B cell (primary cell): ENCODE data around the gene CD19. TPM values are rescaled to one million over a fixed set of nuclear protein-coding genes. Genes with fewer than 3 reads are reported as not detected.
A peak's percentile ranks its signal among the peaks of the same experiment; 100 is the strongest.

Source experiments
- ATAC-seq: fragments of 200-7000 bp; cut with Tn5 transposase; one replicate; pipeline ENCODE4 v1.10.0; 2021; ENCODE audit warnings: low read depth, mild to moderate bottlenecking, moderate number of reproducible peaks, moderate library complexity
- CTCF ChIA-PET: fragments of 350-600 bp; sonication (Branson Sonifier 250); formaldehyde crosslinking; loops from one replicate; lab custom pipeline; 2021; ENCODE audit warnings: antibody characterized with exemption, inconsistent platforms; lab: Charles Lee
- POLR2A ChIA-PET: fragments of 350-600 bp; sonication (Branson Sonifier 250); formaldehyde crosslinking; loops from one replicate; lab custom pipeline; 2021; ENCODE audit warnings: antibody characterized with exemption; lab: Charles Lee
- DNase-seq: peaks from one replicate; pipeline ENCODE4 v3.0.0; 2013
- H2AFZ ChIP-seq: 2 replicates; pipeline ENCODE4 v1.6.1; 2012; ENCODE audit warnings: mild to moderate bottlenecking, low read depth, low read length; ENCODE audit not compliant: insufficient read depth, poor library complexity, severe bottlenecking
- H3K27ac ChIP-seq, 2 donors: 1 replicate in 1 of 2; 2 replicates in 1 of 2; pipeline ENCODE4 v1.5.1; 2012 to 2013; ENCODE audit warnings: low read length in 2 of 2, mild to moderate bottlenecking in 2 of 2, moderate library complexity in 1 of 2
- H3K27me3 ChIP-seq, 4 experiments: fragments of 200-600 bp in 1 of 4; sonication (generic) in 1 of 4; replicated peaks in 1 of 4; 1 replicate in 2 of 4; 2 replicates in 2 of 4; pipeline versions ENCODE4 v1.6.1 to v1.7.0; 2013 to 2016; ENCODE audit warnings: low read length in 3 of 4, mild to moderate bottlenecking in 2 of 4, mixed read lengths in 1 of 4, moderate library complexity in 1 of 4; ENCODE audit not compliant: insufficient read depth in 4 of 4, control insufficient read depth in 3 of 4; ENCODE audit errors: control extremely low read depth in 1 of 4
- H3K36me3 ChIP-seq, 2 experiments: replicated peaks in 1 of 2; 1 replicate in 1 of 2; 2 replicates in 1 of 2; pipeline versions ENCODE4 v1.6.1 to v1.7.1; 2013; ENCODE audit warnings: low read length in 1 of 2; ENCODE audit not compliant: insufficient read depth in 2 of 2, control insufficient read depth in 1 of 2; ENCODE audit errors: control extremely low read depth in 1 of 2, extremely low read depth in 1 of 2
- H3K4me1 ChIP-seq, 2 donors: fragments of 200-600 bp in 1 of 2; sonication (generic) in 1 of 2; 1 replicate in 1 of 2; 2 replicates in 1 of 2; pipeline versions ENCODE4 v1.5.1 to v1.6.1; 2013 to 2017; ENCODE audit warnings: low read length in 2 of 2; ENCODE audit not compliant: control insufficient read depth in 2 of 2, insufficient read depth in 2 of 2
- H3K4me2 ChIP-seq: replicated peaks from 2 replicates; pipeline ENCODE3; 2012; ENCODE audit warnings: mild to moderate bottlenecking, low read depth, low read length; ENCODE audit not compliant: poor library complexity, severe bottlenecking
- H3K4me3 ChIP-seq, 5 experiments: fragments of 200-600 bp in 1 of 5; sonication (generic) in 1 of 5; 1 replicate in 3 of 5; 2 replicates in 2 of 5; pipeline versions ENCODE4 v1.5.1 to v1.7.0; 2011 to 2016; ENCODE audit warnings: low read length in 4 of 5, mild to moderate bottlenecking in 4 of 5, low read depth in 2 of 5, control low read depth in 1 of 5, moderate library complexity in 1 of 5; ENCODE audit not compliant: insufficient read depth in 1 of 5; ENCODE audit errors: control extremely low read depth in 1 of 5, extremely low read depth in 1 of 5
- H3K79me2 ChIP-seq: fragments of 200-600 bp; sonication (generic); one replicate; pipeline ENCODE4 v1.6.0; 2016; ENCODE audit warnings: low read length; ENCODE audit not compliant: control insufficient read depth, insufficient read depth
- H3K9ac ChIP-seq: fragments of 200-600 bp; sonication (generic); 2 replicates; pipeline ENCODE4 v1.6.1; 2017; ENCODE audit warnings: mild to moderate bottlenecking, low read length, moderate library complexity
- H3K9me3 ChIP-seq, 3 donors: one replicate each; pipeline versions ENCODE4 v1.6.1 to v1.7.1; 2013; ENCODE audit warnings: low read length in 2 of 3; ENCODE audit not compliant: control insufficient read depth in 2 of 3, insufficient read depth in 1 of 3; ENCODE audit errors: control extremely low read depth in 1 of 3
- H4K20me1 ChIP-seq: 2 replicates; pipeline ENCODE4 v1.6.0; 2012; ENCODE audit warnings: mild to moderate bottlenecking, low read length; ENCODE audit not compliant: insufficient read depth, control insufficient read depth, poor library complexity, severe bottlenecking
- H3K27ac Mint-ChIP-seq: one replicate; pipeline ENCODE4 v1.8.0; 2021; ENCODE audit warnings: mixed read lengths
- H3K27me3 Mint-ChIP-seq: one replicate; pipeline ENCODE4 v1.8.0; 2021; ENCODE audit warnings: mixed read lengths
- H3K4me1 Mint-ChIP-seq: one replicate; pipeline ENCODE4 v1.8.0; 2021; ENCODE audit warnings: mixed read lengths
- H3K4me3 Mint-ChIP-seq: one replicate; pipeline ENCODE4 v1.8.0; 2021; ENCODE audit warnings: mixed read lengths
- H3K9me3 Mint-ChIP-seq: one replicate; pipeline ENCODE4 v1.8.0; 2022; ENCODE audit warnings: mixed read lengths; ENCODE audit not compliant: insufficient read depth
- EZH2 ChIP-seq: IDR thresholded peaks from 2 replicates; pipeline ENCODE4 v1.6.1; 2012; ENCODE audit warnings: borderline replicate concordance, low read depth, mild to moderate bottlenecking, moderate library complexity, low read length; ENCODE audit not compliant: insufficient read depth, poor library complexity, severe bottlenecking
- WGBS: methylation state at CpG from one replicate; pipeline ENCODE4 v1.1.5; 2013; ENCODE audit warnings: missing lambda C conversion rate; ENCODE audit not compliant: insufficient coverage; 5-methylcytosine and 5-hydroxymethylcytosine counted together
- intact Hi-C: fragments of 100-400 bp; cut with micrococcal nuclease; formaldehyde crosslinking; loops from one replicate; pipeline ENCODE4 v1.10.0; 2022
- polyA plus RNA-seq: library from polyadenylated mRNA; depleted of rRNA; stranded (reverse); fragments of >200 nt; gene quantifications from 2 replicates; pipeline ENCODE4 v1.2.3, GENCODE V29; 2012
- total RNA-seq, 2 donors: library from RNA; stranded (reverse); fragments of 120-200 nt in 1 of 2; gene quantifications; 1 replicate in 1 of 2; 2 replicates in 1 of 2; pipeline versions ENCODE4 v1.2.3 to v1.2.4, GENCODE V29; 2013 to 2022
- TF ChIP-seq, protein P1 (sequence below): fragments of 200-600 bp; IDR thresholded peaks from one replicate; pipeline ENCODE4 v1.8.0; 2022; ENCODE audit warnings: antibody characterized with exemption, mild to moderate bottlenecking

Gene CD19
- total and polyA plus RNA-seq, 2 donors (not counting 1 experiment from before 2014, with no cell fraction given): 306 to 478 TPM

DNA sequence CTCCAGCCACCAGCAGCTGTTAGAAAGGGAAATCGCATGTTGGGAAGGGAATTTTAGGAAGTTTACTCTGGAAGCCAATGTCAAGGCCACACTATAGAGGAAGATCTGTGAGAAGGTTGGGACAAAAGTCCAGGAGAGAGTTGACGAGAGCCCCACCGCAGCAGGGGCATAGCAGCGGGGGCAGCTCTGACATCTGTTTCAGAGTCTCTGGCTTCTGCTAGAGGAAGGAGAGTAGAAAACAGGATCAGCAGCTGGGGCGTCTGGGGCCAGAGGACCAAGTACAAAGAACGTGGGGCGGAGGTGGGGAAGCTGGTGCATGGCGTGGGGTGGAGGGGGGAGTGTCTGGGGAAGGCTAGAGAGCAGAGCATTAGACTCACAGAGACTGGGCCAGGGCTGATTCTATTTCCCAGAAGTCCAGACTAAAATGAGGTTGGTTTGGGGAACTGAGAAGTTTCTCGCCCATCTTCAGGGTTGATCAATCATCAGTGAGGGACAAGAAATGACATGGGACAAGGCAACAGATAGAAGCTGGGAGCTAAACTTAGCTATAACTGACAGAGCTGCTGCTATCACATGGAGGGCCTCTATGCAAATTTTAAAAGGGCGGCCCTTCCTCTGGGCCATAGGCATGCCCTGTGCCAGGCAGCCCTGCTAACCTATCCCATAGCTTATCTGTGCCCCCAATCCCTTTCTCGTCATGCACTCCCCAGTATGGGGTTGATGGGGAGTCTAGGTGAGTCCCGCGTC lies 7.9 kb upstream of the CD19 start:
- WGBS: 14% methylated on average over 11 of the region's 13 CpGs
- H3K36me3 ChIP-seq: peaks cover 7 to 27% of the 10 kb centered on the region in 2 experiments
- peak overlapping the region; percentile 95 for H3K4me3 Mint-ChIP-seq
- DNase-seq: peak; percentile 92
- H2AFZ ChIP-seq: peak overlapping the region; percentile 89
- H3K4me1 Mint-ChIP-seq: peaks cover 51% of the 10 kb centered on the region
- TF ChIP-seq, protein P1, sequence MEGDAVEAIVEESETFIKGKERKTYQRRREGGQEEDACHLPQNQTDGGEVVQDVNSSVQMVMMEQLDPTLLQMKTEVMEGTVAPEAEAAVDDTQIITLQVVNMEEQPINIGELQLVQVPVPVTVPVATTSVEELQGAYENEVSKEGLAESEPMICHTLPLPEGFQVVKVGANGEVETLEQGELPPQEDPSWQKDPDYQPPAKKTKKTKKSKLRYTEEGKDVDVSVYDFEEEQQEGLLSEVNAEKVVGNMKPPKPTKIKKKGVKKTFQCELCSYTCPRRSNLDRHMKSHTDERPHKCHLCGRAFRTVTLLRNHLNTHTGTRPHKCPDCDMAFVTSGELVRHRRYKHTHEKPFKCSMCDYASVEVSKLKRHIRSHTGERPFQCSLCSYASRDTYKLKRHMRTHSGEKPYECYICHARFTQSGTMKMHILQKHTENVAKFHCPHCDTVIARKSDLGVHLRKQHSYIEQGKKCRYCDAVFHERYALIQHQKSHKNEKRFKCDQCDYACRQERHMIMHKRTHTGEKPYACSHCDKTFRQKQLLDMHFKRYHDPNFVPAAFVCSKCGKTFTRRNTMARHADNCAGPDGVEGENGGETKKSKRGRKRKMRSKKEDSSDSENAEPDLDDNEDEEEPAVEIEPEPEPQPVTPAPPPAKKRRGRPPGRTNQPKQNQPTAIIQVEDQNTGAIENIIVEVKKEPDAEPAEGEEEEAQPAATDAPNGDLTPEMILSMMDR: no peak
- no peak for TF ChIP-seq EZH2
- H3K4me2 ChIP-seq: peak overlapping the region; percentile 82
- no peaks in the 10 kb centered on the region for H3K27me3 ChIP-seq
- H3K9ac ChIP-seq: peak overlapping the region; percentile 94
- H3K79me2 ChIP-seq: peaks cover 42% of the 10 kb centered on the region
- intact Hi-C loops: loop anchor here (1.0 to 10.0 kb wide), 7 partner anchors 8 to 1999 kb away; partner anchors contain the start of genes ATXN2L, FBXL19, MYL11 and NFATC2IP
- peak overlapping the region; percentile 87 to 91 for H3K27ac ChIP-seq
- peak overlapping the region; percentile 98 for H3K27ac Mint-ChIP-seq
- ChIA-PET POLR2A (interaction anchor here (0.6 to 5.1 kb wide), 12 partner anchors 9 to 1142 kb away, joined by 3 to 34 read pairs (median 12); partner anchors contain the start of genes ALDOA, APOBR, ATXN2L and CD19), CTCF (interaction anchor here (0.6 to 7.7 kb wide), 14 partner anchors 9 to 78 kb away, joined by 3 to 114 read pairs (median 6); partner anchors contain the start of genes NFATC2IP, SH2B1 and TUFM)
- H3K4me3 ChIP-seq: peak overlapping the region in 4 of 5 experiments; percentile 68 to 97 (median 92)
- H3K27me3 Mint-ChIP-seq: no peaks in the 10 kb centered on the region
- peak; percentile 56 for ATAC-seq
- peaks cover 26% of the 10 kb centered on the region for H4K20me1 ChIP-seq
- peaks cover 30 to 60% of the 10 kb centered on the region in 2 donors for H3K4me1 ChIP-seq
- no peaks in the 10 kb centered on the region for H3K9me3 Mint-ChIP-seq
- no peaks in the 10 kb centered on the region for H3K9me3 ChIP-seq
